OCI-LY1 (cell line): ENCODE data around the gene DAO.

Source experiments
- CTCF ChIP-seq: fragments of 200-600 bp; sonication (generic), shearing (Covaris generic); IDR thresholded peaks from 2 replicates; pipeline ENCODE4 v1.5.1; 2017; ENCODE audit warnings: mild to moderate bottlenecking, antibody characterized with exemption, low read length, moderate library complexity, mixed read lengths
- EZH2 ChIP-seq: fragments of 200-600 bp; sonication (generic), shearing (Covaris generic); IDR thresholded peaks from 2 replicates; pipeline ENCODE4 v1.8.0; 2017; ENCODE audit warnings: borderline replicate concordance, mixed run types, mild to moderate bottlenecking, antibody characterized with exemption, low read length, moderate library complexity, mixed read lengths

- TF ChIP-seq CTCF = no peak
- TF ChIP-seq EZH2 = no peak
These were observed 40.6 kb upstream of the DAO start for GRCh38 chr12:108839018-108839889.
